PC-9 (cell line): ENCODE measurements around the gene ADGRD1. TPM values are rescaled to one million over a fixed set of nuclear protein-coding genes. Genes with fewer than 3 reads are reported as not detected.

Experiments
- BruUV-seq: library from RNA; stranded (reverse); fragments of 400-500 nt; replicated peaks from 2 replicates; lab custom pipeline; 2021; lab: Mats Ljungman, UMichigan
- CTCF ChIA-PET: fragments of 300-600 bp; sonication (Branson Sonifier 250); formaldehyde crosslinking; loops from one replicate; lab custom pipeline; 2022; ENCODE audit warnings: antibody characterized with exemption; lab: Charles Lee
- POLR2A ChIA-PET: fragments of 300-600 bp; sonication (Branson Sonifier 250); formaldehyde crosslinking; loops from one replicate; lab custom pipeline; 2022; ENCODE audit warnings: antibody characterized with exemption; ENCODE audit not compliant: unreplicated experiment; lab: Charles Lee
- DNase-seq, 2 experiments: peaks; one replicate each; pipeline versions ENCODE4 v3.0.0 to v3.0.0-alpha.2; 2015 to 2022; ENCODE audit warnings: mixed read lengths in 1 of 2
- H2AFZ ChIP-seq: fragments of 200-600 bp; sonication (generic); 2 replicates; pipeline ENCODE4 v1.8.1; 2017; ENCODE audit warnings: antibody characterized with exemption
- H3F3A ChIP-seq: fragments of 200-600 bp; sonication (generic); 2 replicates; pipeline ENCODE4 v1.8.1; 2017; ENCODE audit warnings: antibody characterized with exemption, mild to moderate bottlenecking, low read depth; ENCODE audit not compliant: insufficient read depth
- H3K27ac ChIP-seq: fragments of 200-600 bp; sonication (generic); 2 replicates; pipeline ENCODE4 v1.6.1; 2016; ENCODE audit warnings: mixed run types
- H3K27me3 ChIP-seq: fragments of 200-600 bp; sonication (generic); 2 replicates; pipeline ENCODE4 v1.6.1; 2016; ENCODE audit warnings: low read depth, mixed run types; ENCODE audit not compliant: insufficient read depth
- H3K36me3 ChIP-seq: fragments of 200-600 bp; sonication (generic); 2 replicates; pipeline ENCODE4 v1.6.1; 2016; ENCODE audit warnings: low read depth, mixed run types
- H3K4me1 ChIP-seq: fragments of 200-600 bp; sonication (generic); replicated peaks from 2 replicates; pipeline ENCODE4 v1.6.1; 2016; ENCODE audit warnings: mixed run types; ENCODE audit not compliant: insufficient read depth
- H3K4me2 ChIP-seq: fragments of 200-600 bp; sonication (generic); 2 replicates; pipeline ENCODE4 v1.6.1; 2017; ENCODE audit warnings: mixed run types
- H3K4me3 ChIP-seq: fragments of 200-600 bp; sonication (generic); 2 replicates; pipeline ENCODE4 v1.6.1; 2016; ENCODE audit warnings: mixed run types
- H3K79me2 ChIP-seq: fragments of 200-600 bp; sonication (generic); 2 replicates; pipeline ENCODE4 v1.6.1; 2017; ENCODE audit warnings: low read depth, mixed run types
- H3K9me2 ChIP-seq: fragments of 200-600 bp; sonication (generic); 2 replicates; pipeline ENCODE4 v1.8.1; 2017; ENCODE audit warnings: mild to moderate bottlenecking; ENCODE audit not compliant: insufficient read depth
- H3K9me3 ChIP-seq: fragments of 200-600 bp; sonication (generic); 2 replicates; pipeline ENCODE4 v1.8.1; 2016; ENCODE audit warnings: low read depth; ENCODE audit not compliant: insufficient read depth
- H4K20me1 ChIP-seq: fragments of 200-600 bp; sonication (generic); 2 replicates; pipeline ENCODE4 v1.8.1; 2017; ENCODE audit not compliant: insufficient read depth
- CTCF ChIP-seq: fragments of 200-600 bp; sonication (generic); conservative IDR thresholded peaks from 2 replicates; pipeline ENCODE4 v1.6.1; 2017; ENCODE audit warnings: mixed run types, antibody characterized with exemption, mild to moderate bottlenecking, moderate library complexity
- EZH2 ChIP-seq: fragments of 200-600 bp; sonication (generic); IDR thresholded peaks from 2 replicates; pipeline ENCODE4 v1.8.0; 2017; ENCODE audit warnings: antibody characterized with exemption, low read depth
- intact Hi-C: fragments of 100-400 bp; cut with micrococcal nuclease; formaldehyde crosslinking; loops from one replicate; pipeline ENCODE4 v1.10.0; 2022; ENCODE audit not compliant: unreplicated experiment
- total RNA-seq: library from RNA; stranded (reverse); gene quantifications from 2 replicates; pipeline ENCODE4 v1.2.3, GENCODE V29; 2021

ADGRD1 gene
- total RNA-seq, 1 experiment from 2014 or later: not detected

DNA sequence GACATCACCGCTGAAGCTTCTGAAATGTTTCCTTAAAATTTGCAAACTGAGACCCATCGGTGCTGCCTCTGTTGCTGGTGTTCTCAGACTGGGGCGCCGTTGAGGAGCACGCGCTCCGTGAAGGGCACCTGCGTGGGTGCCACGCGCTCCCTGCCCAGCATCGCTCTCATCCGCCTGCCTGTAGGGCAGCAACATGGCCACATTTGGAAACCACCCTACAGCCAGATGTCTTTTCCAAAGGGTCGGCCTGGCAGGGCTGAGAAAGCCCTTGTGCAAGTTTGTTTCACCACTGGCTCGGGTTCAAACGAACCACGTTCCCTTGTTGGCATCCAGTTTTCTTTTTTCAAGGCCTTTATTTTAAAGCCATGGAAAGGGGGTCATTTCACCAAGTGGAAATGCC lies 13.9 kb downstream of the ADGRD1 start:
- BruUV-seq: no TSS peak
- CTCF ChIA-PET: no interaction called here

GRCh38 chr12:130968611-130969010 lies 14.9 kb downstream of the ADGRD1 start:
- Histone ChIP-seq H3K9me3 (no peaks in the 10 kb centered on the region), H3K79me2 (no peaks in the 10 kb centered on the region), H4K20me1 (no peaks in the 10 kb centered on the region), H3K9me2 (no peaks in the 10 kb centered on the region), H3K4me2 (no peak overlapping the region), H3K4me1 (no peaks in the 10 kb centered on the region), H3K27ac (no peak overlapping the region), H3K36me3 (no peaks in the 10 kb centered on the region), H3K4me3 (no peak overlapping the region), H3K27me3 (peaks cover 95% of the 10 kb centered on the region), H3F3A (no peaks in the 10 kb centered on the region), H2AFZ (no peak overlapping the region)
- ChIA-PET POLR2A (no interaction called here), CTCF (no interaction called here)
- DNase-seq: no peak
- intact Hi-C loops: no loop called here
- no TSS peak for BruUV-seq
- TF ChIP-seq EZH2 (no peak), CTCF (no peak)

More for the DNA sequence above, 13.9 kb downstream of the ADGRD1 start:
- H3K9me3 ChIP-seq: no peaks in the 10 kb centered on the region
- no peaks in the 10 kb centered on the region for H3K9me2 ChIP-seq
- H3K4me2 ChIP-seq: no peak overlapping the region
- H3K4me1 ChIP-seq: no peaks in the 10 kb centered on the region
- H2AFZ ChIP-seq: no peak overlapping the region
- no peaks in the 10 kb centered on the region for H4K20me1 ChIP-seq
- no peaks in the 10 kb centered on the region for H3K36me3 ChIP-seq
- H3K4me3 ChIP-seq: no peak overlapping the region
- H3K27me3 ChIP-seq: peaks cover 91% of the 10 kb centered on the region
- intact Hi-C loops: no loop called here
- no peak for DNase-seq
- POLR2A ChIA-PET: no interaction called here
- H3K79me2 ChIP-seq: no peaks in the 10 kb centered on the region
- TF ChIP-seq CTCF (no peak), EZH2 (no peak)
- H3K27ac ChIP-seq: no peak overlapping the region
- H3F3A ChIP-seq: no peaks in the 10 kb centered on the region

GRCh38 chr12:130969223-130969622 lies 15.5 kb downstream of the ADGRD1 start:
- H3K79me2 ChIP-seq: no peaks in the 10 kb centered on the region
- TF ChIP-seq CTCF (no peak), EZH2 (no peak)
- H3K27me3 ChIP-seq: peaks cover 97% of the 10 kb centered on the region
- H3K4me3 ChIP-seq: no peak overlapping the region
- no peak overlapping the region for H3K4me2 ChIP-seq
- H3K9me3 ChIP-seq: no peaks in the 10 kb centered on the region
- no peaks in the 10 kb centered on the region for H3F3A ChIP-seq
- no peaks in the 10 kb centered on the region for H3K4me1 ChIP-seq
- no peak overlapping the region for H2AFZ ChIP-seq
- POLR2A ChIA-PET: no interaction called here
- no peaks in the 10 kb centered on the region for H4K20me1 ChIP-seq
- no peak overlapping the region for H3K27ac ChIP-seq
- CTCF ChIA-PET: no interaction called here
- no TSS peak for BruUV-seq
- intact Hi-C loops: no loop called here
- DNase-seq: no peak
- no peaks in the 10 kb centered on the region for H3K36me3 ChIP-seq
- no peaks in the 10 kb centered on the region for H3K9me2 ChIP-seq
